HG03196 (cell line): ENCODE data around the gene CX3CL1.

Experiments used
- ATAC-seq: cut with Tn5 transposase; IDR thresholded peaks from one replicate; pipeline ENCODE4 v1.9.1; 2021; ENCODE audit not compliant: unreplicated experiment

CX3CL1 gene

DNA sequence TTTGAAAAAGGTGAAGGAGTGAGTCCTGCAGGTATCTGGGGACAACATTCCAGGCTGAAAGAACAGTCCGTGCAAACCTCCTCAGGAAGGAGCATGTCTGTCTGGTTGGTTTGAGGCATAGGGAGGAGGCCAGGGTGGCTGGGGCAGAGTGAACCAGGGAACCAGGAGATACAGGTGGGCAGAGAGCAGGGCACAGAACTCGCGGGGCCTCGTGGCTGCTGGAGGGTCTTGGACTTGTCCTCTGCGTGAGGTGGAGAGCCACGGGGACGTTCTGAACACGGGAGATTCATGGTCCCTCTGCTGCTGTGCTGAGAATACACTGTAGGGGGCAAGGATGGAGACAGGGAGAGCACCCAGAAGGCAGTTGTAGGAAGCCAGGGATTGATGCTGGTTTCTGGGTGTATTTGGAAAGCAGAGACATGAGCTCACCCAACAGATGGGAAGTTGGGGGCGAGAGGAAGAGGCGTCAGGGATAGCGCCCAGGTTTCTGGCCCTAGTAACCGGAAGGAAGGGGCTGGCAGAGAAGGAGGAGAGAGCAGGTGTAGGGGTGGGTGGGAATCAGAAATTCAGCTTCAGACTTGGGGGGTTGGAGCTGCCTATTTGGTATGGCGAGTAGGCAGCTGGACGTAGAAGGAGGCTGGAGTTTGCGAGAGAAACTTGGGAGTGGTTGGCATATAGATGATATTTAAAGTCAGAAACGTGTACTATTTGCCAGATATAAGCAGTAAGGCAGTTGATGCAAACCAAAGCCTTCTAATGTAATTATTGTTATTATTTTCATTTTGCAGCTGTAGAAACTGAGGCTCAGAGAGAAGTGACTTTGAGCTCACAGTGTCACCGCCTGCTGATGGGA lies 31.9 kb downstream of the CX3CL1 start, which contains the start of gene CCL17:
CCL17 (plus strand) TSS at position 803 of the 853 bp plus-strand sequence. CDS start 9,166 bp downstream, outside the sequence.
- no peak for ATAC-seq

GRCh38 chr16:57405097-57405496 lies 32.8 kb downstream of the CX3CL1 start:
- no peak for ATAC-seq

DNA sequence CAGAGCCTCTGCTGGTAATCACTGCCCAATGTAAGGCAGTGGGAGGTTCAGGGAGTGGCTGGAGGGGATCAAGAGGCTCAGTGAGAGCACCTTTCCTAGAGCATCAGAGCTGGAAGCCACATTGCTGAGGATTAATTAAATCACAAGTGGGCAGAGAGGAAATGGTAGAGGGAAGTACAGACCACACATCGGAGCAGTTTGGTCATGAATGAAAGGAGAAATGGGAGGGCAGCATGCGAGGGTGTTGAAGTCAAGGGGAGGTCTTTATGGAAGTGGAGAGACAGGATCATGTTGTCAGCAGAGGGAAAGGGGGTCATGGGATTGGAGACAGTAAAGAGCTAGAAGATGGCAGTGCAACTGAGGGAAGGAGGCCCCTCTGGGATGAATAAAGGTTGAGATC lies 34.6 kb downstream of the CX3CL1 start:
- no peak for ATAC-seq

GRCh38 chr16:57407521-57408353 lies 35.4 kb downstream of the CX3CL1 start:
- no peak for ATAC-seq

DNA sequence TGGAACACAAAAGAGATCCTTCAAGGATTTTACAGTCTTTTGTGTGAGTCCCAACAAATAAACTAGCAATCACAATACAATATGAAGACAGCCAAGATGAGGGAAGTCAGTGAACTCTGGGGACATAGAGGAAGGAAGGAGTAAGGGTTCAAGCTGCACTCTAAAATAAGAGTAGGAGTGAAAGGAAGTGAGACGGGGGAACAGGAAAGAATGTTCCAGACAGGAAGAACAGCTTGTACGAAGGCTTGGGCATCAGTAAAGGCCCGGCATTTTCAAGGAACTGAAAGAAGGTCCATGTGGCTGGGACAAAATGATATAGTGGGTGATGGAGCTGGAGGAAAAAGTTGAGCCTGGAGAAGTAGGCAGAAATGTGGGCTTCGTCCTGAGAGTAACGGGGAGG lies 36.8 kb downstream of the CX3CL1 start:
- no peak for ATAC-seq

GRCh38 chr16:57409870-57410587 lies 37.7 kb downstream of the CX3CL1 start:
- ATAC-seq: no peak

- no peak for ATAC-seq
Observed at GRCh38 chr16:57411362-57411976, 39.2 kb downstream of the CX3CL1 start.

GRCh38 chr16:57412584-57412983 lies 40.3 kb downstream of the CX3CL1 start:
- no peak for ATAC-seq

- ATAC-seq: no peak
Observed at GRCh38 chr16:57413301-57413730, 41.0 kb downstream of the CX3CL1 start.

- no peak for ATAC-seq
Observed at GRCh38 chr16:57413733-57414132, 41.4 kb downstream of the CX3CL1 start.

- no peak for ATAC-seq
Observed at GRCh38 chr16:57416084-57416483, 43.8 kb downstream of the CX3CL1 start.

DNA sequence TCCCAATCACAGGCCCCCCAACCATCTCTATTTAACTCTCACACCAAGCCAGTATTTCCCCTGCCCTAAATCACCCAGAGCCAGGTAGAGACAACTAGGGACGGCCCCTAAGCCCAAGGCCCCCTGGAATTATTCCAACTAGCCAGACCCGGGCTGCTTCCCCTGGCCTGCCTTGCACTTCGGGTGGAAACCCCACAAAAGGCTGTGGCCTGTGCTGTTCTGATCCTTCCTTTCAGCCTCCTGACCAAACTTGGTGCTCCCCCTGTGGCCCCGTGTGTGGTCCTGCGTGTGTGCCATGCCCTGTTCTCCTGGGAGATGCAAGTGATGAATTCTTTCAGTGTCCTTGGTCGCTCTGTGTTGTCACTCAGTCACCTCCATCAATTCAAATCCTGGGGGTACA lies 47.2 kb downstream of the CX3CL1 start:
- ATAC-seq: no peak

DNA sequence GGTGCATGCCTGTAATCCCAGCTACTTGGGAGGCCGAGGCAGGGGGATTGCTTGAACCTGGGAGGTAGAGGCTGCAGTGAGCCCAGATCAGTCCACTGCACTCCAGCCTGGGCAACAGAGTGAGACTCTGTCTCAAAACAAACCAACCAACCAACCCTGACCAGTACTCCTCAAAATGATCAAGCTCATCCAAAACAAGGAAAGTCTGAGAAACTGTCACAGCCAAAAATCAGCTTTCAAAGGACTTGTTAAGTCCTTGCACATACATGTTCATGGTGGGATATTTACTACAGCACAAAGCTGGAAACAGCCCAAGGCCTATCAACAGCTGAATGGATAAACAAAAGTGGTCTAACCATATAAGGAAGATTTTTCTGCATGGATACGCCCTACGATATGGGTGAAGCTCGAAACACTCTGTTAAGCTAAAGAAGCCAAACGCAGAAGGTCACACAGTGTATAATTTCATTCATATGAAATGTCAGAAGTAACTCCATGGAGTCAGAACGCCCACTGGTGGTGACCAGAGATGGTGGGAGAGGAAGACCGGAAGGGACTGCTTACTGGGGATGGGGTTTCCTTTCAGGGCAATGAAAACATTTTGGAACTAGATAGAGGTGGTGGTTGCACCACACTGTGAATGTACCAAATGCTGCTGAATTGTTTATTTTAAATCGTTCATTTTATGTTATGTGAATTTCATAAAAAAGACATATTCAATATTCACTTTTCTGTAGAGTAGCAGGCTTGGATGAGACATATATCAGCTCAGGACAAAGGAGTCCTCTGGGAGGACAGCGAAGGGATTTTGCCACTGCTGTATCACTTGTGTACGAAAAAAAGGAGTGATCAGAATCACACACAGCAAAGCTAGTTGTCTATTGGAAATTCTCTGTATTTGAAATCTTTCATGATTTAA lies 50.0 kb downstream of the CX3CL1 start:
- ATAC-seq: no peak

- ATAC-seq: no peak
Observed at GRCh38 chr16:57423152-57423551, 50.9 kb downstream of the CX3CL1 start.

DNA sequence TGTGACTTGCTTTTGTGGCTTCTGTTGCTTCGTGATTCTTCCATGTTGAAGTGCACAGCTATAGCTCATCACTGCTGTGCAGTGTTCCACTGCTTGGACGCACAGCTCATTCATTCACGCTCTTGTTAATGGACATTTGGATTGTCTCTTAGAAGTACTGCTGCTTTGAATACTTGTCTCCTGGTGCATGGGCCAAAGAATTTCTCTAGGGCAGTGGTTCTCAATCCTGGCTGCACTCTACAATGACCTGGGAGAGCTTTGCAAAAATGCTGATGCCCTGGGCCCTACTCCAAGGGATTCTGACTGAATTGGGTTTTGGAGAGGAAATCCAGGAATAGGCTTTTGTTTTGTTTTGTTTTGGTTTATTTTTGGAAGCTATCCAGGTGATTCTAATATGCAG lies 52.3 kb downstream of the CX3CL1 start:
- no peak for ATAC-seq

- no peak for ATAC-seq
Observed at GRCh38 chr16:57426356-57426755, 54.1 kb downstream of the CX3CL1 start.

- no peak for ATAC-seq
Observed at GRCh38 chr16:57427307-57427706, 55.0 kb downstream of the CX3CL1 start.

DNA sequence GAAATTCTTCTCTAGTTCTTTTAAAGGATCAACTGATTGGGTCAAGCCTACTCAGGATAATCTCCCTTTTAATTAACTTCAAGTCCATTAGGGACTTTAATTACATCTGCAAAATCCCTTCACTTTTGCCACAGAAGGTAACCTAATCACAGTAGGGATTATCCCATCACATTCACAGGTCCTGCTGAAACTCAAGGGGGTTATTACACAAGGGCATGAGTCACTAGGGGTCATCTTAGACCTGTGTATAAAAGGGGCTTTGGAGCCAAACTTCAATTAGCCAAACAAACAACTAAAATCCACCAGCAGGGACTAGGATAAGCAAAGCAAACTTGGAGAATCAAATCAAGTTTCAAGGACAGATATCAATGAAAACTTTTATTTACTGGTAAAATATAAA lies 55.5 kb downstream of the CX3CL1 start:
- no peak for ATAC-seq

- no peak for ATAC-seq
Observed at GRCh38 chr16:57430955-57431354, 58.7 kb downstream of the CX3CL1 start.

DNA sequence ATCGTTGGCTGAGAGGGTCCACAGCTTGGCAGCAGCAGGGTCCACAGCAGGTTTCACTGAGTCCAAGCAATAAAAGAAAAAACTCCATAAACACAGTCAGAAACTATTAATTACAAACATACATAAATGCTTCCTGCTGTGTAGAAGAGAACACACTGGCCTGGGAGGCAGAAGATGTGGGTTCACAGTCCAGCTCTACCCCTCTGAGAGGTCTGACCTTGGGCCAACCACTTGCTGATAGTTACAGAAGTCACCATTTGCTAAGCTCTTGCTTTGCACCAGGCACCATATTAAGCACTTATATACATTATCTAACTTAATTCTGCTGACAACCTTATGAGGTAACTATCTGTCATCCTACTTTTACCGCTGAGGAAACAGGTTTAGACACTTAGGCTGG lies 60.2 kb downstream of the CX3CL1 start:
- no peak for ATAC-seq
